NCI-H748 (cell line): ENCODE data around the gene ATL2.
A peak's percentile ranks its signal among the peaks of the same experiment; 100 is the strongest.
"Not testable (repeated sequence)": the region's sequence is repeated elsewhere in the genome, so short reads cannot be mapped to it uniquely, and the experiment has no call there.

Source experiments
- DNase-seq: peaks from one replicate; lab custom pipeline; 2025; ENCODE audit not compliant: unreplicated experiment; lab: John Stamatoyannopoulos, UW

ATL2 gene

DNA sequence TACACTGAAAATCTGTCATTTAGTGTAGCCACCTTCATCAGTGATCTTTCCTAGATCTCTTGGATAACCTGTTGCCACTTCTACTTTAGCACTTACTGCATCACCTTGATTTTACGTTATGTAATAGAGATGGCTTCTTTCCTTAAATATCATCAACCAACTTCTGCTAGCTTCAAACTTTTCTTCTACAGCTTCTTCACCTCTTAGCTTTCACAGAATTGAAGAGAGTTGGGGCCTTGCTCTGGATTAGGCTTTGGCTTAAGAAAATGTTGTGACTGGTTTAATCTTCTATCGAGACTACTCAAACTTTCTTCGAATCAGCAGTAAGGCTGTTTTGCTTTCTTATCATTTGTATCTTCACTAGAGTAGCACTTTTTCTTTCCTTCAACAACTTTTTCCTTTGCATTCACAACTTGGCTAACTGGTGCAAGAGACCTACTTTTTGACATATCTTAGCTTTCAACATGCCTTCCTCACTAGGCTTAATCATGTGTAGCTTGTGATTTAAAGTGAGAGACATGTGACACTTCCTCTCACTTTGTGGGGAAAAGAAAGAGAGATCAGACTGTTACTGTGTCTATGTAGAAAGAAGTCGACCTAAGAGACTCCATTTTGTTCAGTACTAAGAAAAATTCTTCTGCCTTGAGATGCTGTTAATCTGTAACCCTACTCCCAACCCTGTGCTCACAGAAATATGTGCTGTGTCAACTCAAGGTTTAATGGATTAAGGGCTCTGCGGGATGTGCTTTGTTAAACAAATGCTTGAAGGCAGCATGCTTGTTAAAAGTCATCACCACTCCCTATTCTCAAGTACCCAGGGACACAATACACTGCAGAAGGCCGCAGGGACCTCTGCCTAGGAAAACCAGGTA is 99.6 kb downstream of the ATL2 start:
- peak; percentile 41 for DNase-seq

- DNase-seq: peak; percentile 59
These were observed 102.5 kb downstream of the ATL2 start for GRCh38 chr2:38274286-38275276.

DNA sequence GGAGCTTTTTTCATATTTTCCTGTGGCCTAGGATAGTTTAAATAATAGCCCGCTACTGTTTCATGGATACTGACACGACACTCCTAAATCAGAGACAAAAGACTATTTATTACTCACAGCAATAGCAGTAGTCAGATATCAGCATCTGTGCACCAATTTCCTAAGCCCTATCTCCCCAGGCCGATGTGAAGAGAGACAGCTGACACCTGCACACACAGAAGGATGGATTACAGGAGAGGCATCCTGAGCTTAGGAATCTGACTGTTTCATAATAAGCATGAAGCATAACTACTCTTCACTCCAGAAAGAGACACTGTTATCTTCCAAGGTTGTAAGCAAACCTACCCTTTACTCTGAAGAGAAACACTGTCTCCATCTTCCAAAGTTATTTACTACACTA is 105.4 kb downstream of the ATL2 start:
- DNase-seq: no peak

- no peak for DNase-seq
These were observed 107.7 kb downstream of the ATL2 start for GRCh38 chr2:38269421-38269820.

DNA sequence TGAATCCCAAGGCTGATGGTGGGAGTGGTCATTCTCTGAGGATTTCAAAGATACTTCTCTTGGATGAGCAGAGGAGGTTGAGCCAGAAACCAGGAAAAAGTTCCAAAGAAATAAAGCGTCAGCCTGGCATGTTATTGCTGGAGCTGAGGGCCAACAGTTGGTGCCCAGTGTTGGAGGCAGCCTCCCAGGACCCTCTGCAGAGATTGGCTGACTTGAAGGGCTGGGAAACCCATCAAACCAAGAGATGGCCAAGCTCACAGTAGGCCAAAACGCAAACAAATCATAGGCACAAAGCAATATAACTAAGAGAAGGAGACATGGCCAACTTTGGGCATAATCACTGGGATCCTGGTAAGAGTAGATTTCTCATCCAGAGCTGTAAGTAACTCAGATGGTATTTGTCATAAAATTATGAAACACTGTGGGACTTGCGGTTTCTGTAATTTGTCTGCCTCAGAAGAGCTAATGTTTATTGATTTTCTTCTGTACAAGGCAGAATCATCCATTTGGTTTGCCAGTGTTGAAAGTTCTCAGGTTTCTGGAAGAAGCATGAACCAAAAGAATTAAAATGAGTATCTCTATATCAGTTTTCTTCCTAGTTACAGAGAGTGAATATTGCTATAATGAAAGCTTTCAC is 108.3 kb downstream of the ATL2 start:
- DNase-seq: no peak

GRCh38 chr2:38268001-38268400 is 109.1 kb downstream of the ATL2 start:
- no peak for DNase-seq

- no peak for DNase-seq
These were observed 109.7 kb downstream of the ATL2 start for GRCh38 chr2:38267270-38267925.

GRCh38 chr2:38266382-38267061 is 110.6 kb downstream of the ATL2 start:
- no peak for DNase-seq

DNA sequence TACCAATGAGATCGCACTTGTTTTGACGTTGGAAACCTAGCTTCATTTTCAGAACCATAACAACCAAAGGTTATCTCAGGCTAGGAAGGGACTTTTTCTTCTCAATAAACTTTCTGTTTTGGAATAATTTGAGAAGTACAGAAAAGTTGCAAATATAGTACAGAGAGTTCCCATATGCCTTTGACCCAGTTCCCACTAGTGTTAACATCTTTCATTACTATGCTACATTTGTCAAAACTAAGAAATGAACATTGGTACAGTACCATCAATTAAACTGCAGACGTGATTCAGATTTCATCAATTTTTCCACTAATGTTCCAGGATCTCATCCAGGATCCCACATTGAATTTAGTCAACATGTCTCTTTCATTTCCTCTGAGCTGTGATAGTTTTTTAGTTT is 111.6 kb downstream of the ATL2 start:
- no peak for DNase-seq

DNA sequence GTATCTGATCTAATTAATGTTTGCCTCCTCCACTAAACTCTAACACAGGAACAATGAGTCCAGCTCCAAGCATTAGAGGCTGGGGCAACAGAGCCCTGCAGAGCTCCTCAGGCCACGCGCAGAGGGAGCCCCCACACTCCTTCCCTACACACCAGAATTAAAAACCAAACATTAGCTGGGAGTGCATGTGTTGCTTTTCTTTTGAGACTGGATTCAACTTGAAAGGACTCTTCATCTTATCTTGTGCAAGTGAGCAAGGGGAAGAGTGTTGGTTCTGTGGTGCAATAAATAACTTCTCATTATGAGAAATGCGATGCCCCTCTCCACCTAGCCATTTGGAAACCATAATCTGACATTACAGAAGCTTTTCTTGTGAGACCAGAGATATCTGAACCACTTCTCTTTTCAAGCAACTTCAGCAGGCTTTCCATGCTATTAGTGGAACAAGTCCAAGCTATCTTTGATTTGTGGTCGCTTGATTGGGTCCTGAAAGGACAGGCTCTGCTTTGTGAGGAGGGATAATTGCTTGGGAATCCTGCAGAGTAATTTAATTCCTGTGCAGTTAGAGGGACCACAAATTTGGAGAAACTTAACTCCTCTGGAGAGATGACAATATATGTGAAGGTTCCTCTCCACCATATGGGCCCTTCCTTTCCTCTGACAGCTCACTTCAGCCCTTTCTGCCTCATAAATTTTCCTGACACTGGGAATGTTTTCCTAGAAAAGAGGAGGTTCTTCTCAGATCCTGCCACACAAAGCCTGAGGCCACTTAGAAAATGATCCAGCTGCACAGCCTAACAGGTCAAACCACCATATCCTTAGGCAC is 112.5 kb downstream of the ATL2 start:
- no peak for DNase-seq

- no peak for DNase-seq
These were observed 113.8 kb downstream of the ATL2 start for GRCh38 chr2:38263293-38263692.

GRCh38 chr2:38262069-38262871 is 114.8 kb downstream of the ATL2 start:
- no peak for DNase-seq

GRCh38 chr2:38261569-38262068 is 115.5 kb downstream of the ATL2 start:
- no peak for DNase-seq

GRCh38 chr2:38260972-38261371 is 116.1 kb downstream of the ATL2 start:
- no peak for DNase-seq

GRCh38 chr2:38260469-38260868 is 116.6 kb downstream of the ATL2 start:
- DNase-seq: no peak

GRCh38 chr2:38259311-38259710 is 117.8 kb downstream of the ATL2 start:
- DNase-seq: no peak

DNA sequence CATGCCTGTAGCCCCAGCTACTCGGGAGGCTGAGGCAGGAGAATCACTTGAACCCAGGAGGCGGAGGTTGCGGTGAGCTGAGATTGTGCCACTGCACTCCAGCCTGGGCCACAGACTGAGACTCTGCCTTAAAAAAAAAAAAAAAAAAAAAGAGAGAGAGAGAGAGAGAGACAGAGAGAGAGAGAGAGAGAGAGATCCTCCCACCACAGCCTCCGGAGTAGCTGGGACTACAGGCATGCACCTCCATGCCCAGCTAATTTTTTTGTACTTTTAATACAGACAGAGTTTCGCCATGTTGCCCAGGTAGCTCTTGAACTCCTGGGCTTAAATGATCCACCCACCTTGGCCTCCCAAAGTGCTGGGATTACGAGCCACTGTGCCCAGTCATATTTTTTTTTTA is 119.4 kb downstream of the ATL2 start:
- not testable (repeated sequence) for DNase-seq

DNA sequence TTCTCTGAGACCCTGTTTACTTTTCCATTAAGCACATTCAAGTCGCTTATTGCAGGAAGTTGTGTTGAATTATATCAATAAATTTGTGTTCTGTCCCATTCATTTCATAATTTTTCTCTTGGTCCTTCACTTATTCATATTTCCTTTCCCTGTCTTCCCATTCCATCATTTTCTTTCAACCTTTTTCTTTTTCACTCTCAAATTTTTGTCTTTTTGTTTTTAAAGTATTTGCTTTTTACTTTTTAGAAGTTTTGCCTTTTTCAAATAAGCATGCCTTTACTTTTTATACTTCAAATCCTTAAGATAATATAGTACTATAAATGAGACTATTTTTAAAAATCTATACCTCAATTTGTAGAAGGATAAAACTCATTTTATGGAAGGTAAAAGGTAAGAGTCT is 120.5 kb downstream of the ATL2 start:
- DNase-seq: no peak
